Endothelial cell of umbilical vein (primary cell): ENCODE results near the gene C1orf116. TPM values are rescaled to one million over a fixed set of nuclear protein-coding genes. Genes with fewer than 3 reads are reported as not detected.

Source experiments
- BruUV-seq: library from RNA; stranded (reverse); fragments of 400-500 nt; replicated peaks from 2 replicates; lab custom pipeline; 2021; lab: Mats Ljungman, UMichigan
- CTCF ChIA-PET: fragments of 300-600, 350-600 bp; sonication (Branson Sonifier 250); formaldehyde crosslinking; loops from one replicate; lab custom pipeline; 2021; ENCODE audit warnings: antibody characterized with exemption, inconsistent platforms; lab: Charles Lee
- POLR2A ChIA-PET: fragments of 300-600, 350-600 bp; sonication (Branson Sonifier 250); formaldehyde crosslinking; loops from one replicate; lab custom pipeline; 2021; ENCODE audit warnings: antibody characterized with exemption, inconsistent platforms; lab: Charles Lee
- DNase-seq: peaks from one replicate; pipeline ENCODE4 v3.0.0-alpha.2; 2011; ENCODE audit warnings: low read depth, low spot score
- FAIRE-seq: peaks from 2 replicates; lab custom pipeline; 2011; peaks lifted over from hg19 to GRCh38; lab: Jason Lieb, UNC
- H2AFZ ChIP-seq: 2 replicates; pipeline ENCODE4 v1.6.0; 2012; ENCODE audit warnings: low read depth, low read length, control low read depth, inconsistent platforms
- H3K27ac ChIP-seq: 2 replicates; pipeline ENCODE4 v1.5.1; 2011; ENCODE audit warnings: low read depth, mild to moderate bottlenecking, control low read depth, low read length, moderate library complexity; ENCODE audit not compliant: insufficient read depth
- H3K27me3 ChIP-seq, 2 experiments: 2 replicates each; pipeline versions ENCODE4 v1.6.0 to v1.6.1; 2011; ENCODE audit warnings: low read length in 2 of 2, mixed read lengths in 1 of 2; ENCODE audit not compliant: control insufficient read depth in 2 of 2, insufficient read depth in 2 of 2
- H3K36me3 ChIP-seq, 2 experiments: 2 replicates in 1 of 2; 3 replicates in 1 of 2; pipeline ENCODE4 v1.5.1; 2011; ENCODE audit warnings: low read length in 2 of 2, mild to moderate bottlenecking in 1 of 2, moderate library complexity in 1 of 2; ENCODE audit not compliant: control insufficient read depth in 2 of 2, insufficient read depth in 2 of 2; ENCODE audit errors: extremely low read depth in 1 of 2
- H3K4me1 ChIP-seq: 3 replicates; pipeline ENCODE4 v1.5.1; 2011; ENCODE audit warnings: mild to moderate bottlenecking, low read length; ENCODE audit not compliant: control insufficient read depth, insufficient read depth; ENCODE audit errors: extremely low read depth
- H3K4me2 ChIP-seq: 2 replicates; pipeline ENCODE4 v1.6.1; 2011; ENCODE audit warnings: low read length, control low read depth, mixed read lengths; ENCODE audit not compliant: insufficient read depth
- H3K4me3 ChIP-seq, 3 experiments: fragments of 200-600 bp in 1 of 3; sonication (generic), shearing (Covaris generic) in 1 of 3; replicated peaks in 1 of 3; 2 replicates each; pipeline ENCODE4 v1.5.1; 2011 to 2016; ENCODE audit warnings: control low read depth in 3 of 3, low read length in 3 of 3, mild to moderate bottlenecking in 2 of 3, inconsistent platforms in 1 of 3, low read depth in 1 of 3, moderate library complexity in 1 of 3; ENCODE audit not compliant: insufficient read depth in 1 of 3
- H3K79me2 ChIP-seq: 2 replicates; pipeline ENCODE4 v1.6.0; 2012; ENCODE audit warnings: low read length, inconsistent platforms; ENCODE audit not compliant: control insufficient read depth, insufficient read depth
- H3K9ac ChIP-seq: replicated peaks from 2 replicates; pipeline ENCODE3; 2011; ENCODE audit warnings: low read length, control low read depth; ENCODE audit not compliant: insufficient read depth; ENCODE audit errors: extremely low read depth
- H3K9me1 ChIP-seq: replicated peaks from 3 replicates; pipeline ENCODE4 v1.6.0; 2011; ENCODE audit warnings: mild to moderate bottlenecking, low read length; ENCODE audit not compliant: control insufficient read depth, insufficient read depth; ENCODE audit errors: extremely low read depth
- H3K9me3 ChIP-seq: replicated peaks from 2 replicates; pipeline ENCODE4 v1.5.1; 2012; ENCODE audit warnings: low read length, inconsistent platforms; ENCODE audit not compliant: control insufficient read depth, insufficient read depth
- H4K20me1 ChIP-seq: replicated peaks from 2 replicates; pipeline ENCODE3; 2011; ENCODE audit warnings: mild to moderate bottlenecking, low read length; ENCODE audit not compliant: control insufficient read depth, insufficient read depth; ENCODE audit errors: extremely low read depth
- CTCF ChIP-seq, 2 donors: IDR thresholded peaks; 1 replicate in 1 of 2; 2 replicates in 1 of 2; pipeline ENCODE4 v1.5.1; 2011; ENCODE audit warnings: low read length in 2 of 2, mild to moderate bottlenecking in 2 of 2, moderate library complexity in 2 of 2, control low read depth in 1 of 2, inconsistent platforms in 1 of 2, low read depth in 1 of 2; ENCODE audit not compliant: insufficient read depth in 1 of 2; ENCODE audit errors: extremely low read depth in 1 of 2
- EZH2 ChIP-seq: IDR thresholded peaks from 2 replicates; pipeline ENCODE4 v1.6.1; 2012; ENCODE audit warnings: borderline replicate concordance, low read depth, mild to moderate bottlenecking, moderate library complexity, low read length, inconsistent platforms; ENCODE audit not compliant: severe bottlenecking
- FOS ChIP-seq: IDR thresholded peaks from 2 replicates; pipeline ENCODE4 v1.6.1; 2011; ENCODE audit warnings: mild to moderate bottlenecking, low read length, moderate library complexity, borderline replicate concordance; ENCODE audit not compliant: insufficient read depth
- GATA2 ChIP-seq: IDR thresholded peaks from 2 replicates; pipeline ENCODE4 v1.7.0; 2011; ENCODE audit warnings: low read depth, mild to moderate bottlenecking, moderate library complexity, mixed read lengths, low read length; ENCODE audit not compliant: insufficient read length, insufficient read depth
- JUN ChIP-seq: IDR thresholded peaks from 2 replicates; pipeline ENCODE4 v1.6.1; 2011; ENCODE audit warnings: borderline replicate concordance, low read depth; ENCODE audit not compliant: insufficient read length, insufficient read depth
- MAX ChIP-seq: IDR thresholded peaks from 2 replicates; pipeline ENCODE4 v1.6.1; 2011; ENCODE audit not compliant: insufficient read depth, insufficient read length
- POLR2A ChIP-seq: IDR thresholded peaks from 2 replicates; pipeline ENCODE4 v1.6.1; 2012; ENCODE audit warnings: low read depth, mild to moderate bottlenecking, control low read depth, low read length
- POLR2AphosphoS5 ChIP-seq: IDR thresholded peaks from 2 replicates; pipeline ENCODE4 v1.6.1; 2012; ENCODE audit warnings: low read depth, mild to moderate bottlenecking, control low read depth, low read length, moderate library complexity; ENCODE audit not compliant: insufficient read depth
- dilution Hi-C: fragments of 300-500 bp; cut with MboI; formaldehyde crosslinking; loops from one replicate; pipeline ENCODE4 v1.15.0; 2019; ENCODE audit warnings: low sequenced_read_pairs; ENCODE audit not compliant: extremely low pct_ligation_motif_present
- intact Hi-C: fragments of 100-400 bp; cut with micrococcal nuclease; formaldehyde crosslinking; loops from one replicate; pipeline ENCODE4 v1.10.0; 2022
- polyA plus RNA-seq, 4 experiments: library from polyadenylated mRNA; depleted of rRNA in 3 of 4; stranded (reverse) in 3 of 4; unstranded in 1 of 4; fragments of >200 nt; gene quantifications; 2 replicates each; pipeline versions ENCODE4 v1.2.1 to v1.2.3, GENCODE V29; 2011 to 2012; ENCODE audit warnings: missing spikeins in 1 of 4
- total RNA-seq: library from RNA; stranded (reverse); gene quantifications from 2 replicates; pipeline ENCODE4 v1.2.3, GENCODE V29; 2021

The C1orf116 gene
- total and polyA plus RNA-seq, 2 donors (not counting 3 experiments of a cell fraction or from before 2014, with no cell fraction given) = 0.07 TPM; not detected in 1

GRCh38 chr1:207064561-207064960 lies 32.0 kb upstream of the C1orf116 start:
- Histone ChIP-seq H3K79me2 (no peaks in the 10 kb centered on the region), H3K27ac (no peak overlapping the region), H2AFZ (no peak overlapping the region), H3K4me3 (no peak overlapping the region), H3K9me1 (no peaks in the 10 kb centered on the region), H3K4me1 (no peaks in the 10 kb centered on the region), H3K9ac (no peak overlapping the region), H3K27me3 (peaks cover 0 to 2% of the 10 kb centered on the region in 2 experiments), H3K9me3 (no peaks in the 10 kb centered on the region), H4K20me1 (no peaks in the 10 kb centered on the region), H3K4me2 (no peak overlapping the region), H3K36me3 (no peaks in the 10 kb centered on the region)
- TF ChIP-seq GATA2 = no peak
- TF ChIP-seq CTCF (IDR thresholded peaks at IDR 0.05; ENCODE audit: extremely low read depth in 1 of 2, insufficient read depth in 1 of 2, low read depth in 1 of 2, low read length in 2 of 2) = no peak
- no peak for TF ChIP-seq JUN
- TF ChIP-seq POLR2AphosphoS5 = no peak
- no peak for TF ChIP-seq FOS
- TF ChIP-seq EZH2 = no peak
- no peak for TF ChIP-seq POLR2A
- TF ChIP-seq MAX = no peak
- CTCF ChIA-PET = no interaction called here
- dilution Hi-C loops (no loop called here), intact Hi-C loops (no loop called here)
- FAIRE-seq = no peak
- POLR2A ChIA-PET = no interaction called here
- no TSS peak for BruUV-seq
- DNase-seq = no peak
